ENCODE data around the gene CD2BP2. TPM values are rescaled to one million over a fixed set of nuclear protein-coding genes. Genes with fewer than 3 reads are reported as not detected.
A peak's percentile ranks its signal among the peaks of the same experiment; 100 is the strongest.

The CD2BP2 gene
- total RNA-seq, 1 donor from 2014 or later, result 29.2 TPM

GRCh38 chr16:30367349-30368009 lies 12.4 kb upstream of the CD2BP2 start:
- Histone ChIP-seq H3K9me3 (no peaks in the 10 kb centered on the region), H3K36me3 (peaks cover 0 to 9% of the 10 kb centered on the region in 2 donors), H3K4me1 (peaks cover 56% of the 10 kb centered on the region), H3K27ac (peak overlapping the region; percentile 80), H3K4me3 (peak overlapping the region; percentile 92 to 93), H3K27me3 (no peaks in the 10 kb centered on the region)
- TF ChIP-seq POLR2A (IDR thresholded peaks at IDR 0.05) (no peak), POLR2AphosphoS5 (IDR thresholded peaks at IDR 0.05; ENCODE audit: insufficient read depth in 1 of 2, low read depth in 1 of 2) (no peak), CTCF (IDR thresholded peaks at IDR 0.05) (no peak)
- intact Hi-C loops (cut with DNase I), result no loop called here
- no peak for DNase-seq (ENCODE audit: extremely low spot score in 2 of 2)

- intact Hi-C loops (cut with DNase I), result no loop called here
- Histone ChIP-seq H3K27me3 (no peaks in the 10 kb centered on the region), H3K4me3 (no peak overlapping the region), H3K27ac (no peak overlapping the region), H3K36me3 (peaks cover 0 to 14% of the 10 kb centered on the region in 2 donors), H3K9me3 (no peaks in the 10 kb centered on the region), H3K4me1 (peaks cover 56% of the 10 kb centered on the region)
- no peak for DNase-seq (ENCODE audit: extremely low spot score in 2 of 2)
- TF ChIP-seq CTCF (IDR thresholded peaks at IDR 0.05) (no peak), POLR2AphosphoS5 (IDR thresholded peaks at IDR 0.05; ENCODE audit: insufficient read depth in 1 of 2, low read depth in 1 of 2) (no peak), POLR2A (IDR thresholded peaks at IDR 0.05) (no peak)
Observed at GRCh38 chr16:30366511-30366910, 11.4 kb upstream of the CD2BP2 start.

- no peak overlapping the region for H3K4me3 ChIP-seq
- TF ChIP-seq POLR2A (IDR thresholded peaks at IDR 0.05), result no peak
- no peak for TF ChIP-seq POLR2AphosphoS5 (IDR thresholded peaks at IDR 0.05; ENCODE audit: insufficient read depth in 1 of 2, low read depth in 1 of 2)
- TF ChIP-seq CTCF (IDR thresholded peaks at IDR 0.05), result no peak
- intact Hi-C loops (cut with DNase I), result no loop called here
- DNase-seq (ENCODE audit: extremely low spot score in 2 of 2), result no peak
- H3K36me3 ChIP-seq, result peaks cover 0 to 14% of the 10 kb centered on the region in 2 donors
- no peak overlapping the region for H3K27ac ChIP-seq
- no peaks in the 10 kb centered on the region for H3K9me3 ChIP-seq
- no peaks in the 10 kb centered on the region for H3K27me3 ChIP-seq
- peaks cover 52% of the 10 kb centered on the region for H3K4me1 ChIP-seq
Observed at GRCh38 chr16:30365200-30365599, 10.1 kb upstream of the CD2BP2 start.

GRCh38 chr16:30361180-30361579 lies 6.1 kb upstream of the CD2BP2 start:
- no peak for DNase-seq (ENCODE audit: extremely low spot score in 2 of 2)
- Histone ChIP-seq H3K4me1 (peaks cover 23% of the 10 kb centered on the region), H3K4me3 (no peak overlapping the region), H3K36me3 (peaks cover 0 to 34% of the 10 kb centered on the region in 2 donors), H3K27me3 (no peaks in the 10 kb centered on the region), H3K27ac (no peak overlapping the region), H3K9me3 (no peaks in the 10 kb centered on the region)
- intact Hi-C loops (cut with DNase I), result no loop called here
- TF ChIP-seq POLR2AphosphoS5 (IDR thresholded peaks at IDR 0.05; ENCODE audit: insufficient read depth in 1 of 2, low read depth in 1 of 2) (no peak), CTCF (IDR thresholded peaks at IDR 0.05) (no peak), POLR2A (IDR thresholded peaks at IDR 0.05) (no peak)

GRCh38 chr16:30359871-30360170 lies 4.7 kb upstream of the CD2BP2 start:
- Histone ChIP-seq H3K4me1 (peaks cover 18% of the 10 kb centered on the region), H3K9me3 (no peaks in the 10 kb centered on the region), H3K27ac (no peak overlapping the region), H3K4me3 (no peak overlapping the region), H3K36me3 (peaks cover 0 to 28% of the 10 kb centered on the region in 2 donors), H3K27me3 (no peaks in the 10 kb centered on the region)
- no peak for TF ChIP-seq POLR2A (IDR thresholded peaks at IDR 0.05)
- no peak for TF ChIP-seq POLR2AphosphoS5 (IDR thresholded peaks at IDR 0.05; ENCODE audit: insufficient read depth in 1 of 2, low read depth in 1 of 2)
- no peak for TF ChIP-seq CTCF (IDR thresholded peaks at IDR 0.05)
- no peak for DNase-seq (ENCODE audit: extremely low spot score in 2 of 2)
- intact Hi-C loops (cut with DNase I), result no loop called here

Data from vagina (tissue), 2 donors.